ENCODE results near the gene CNTLN.
"Not testable (repeated sequence)": the region's sequence is repeated elsewhere in the genome, so short reads cannot be mapped to it uniquely, and the experiment has no call there.

Gene CNTLN

GRCh38 chr9:17433526-17433925, 298.7 kb downstream of the CNTLN start:
- no peak for DNase-seq

DNA sequence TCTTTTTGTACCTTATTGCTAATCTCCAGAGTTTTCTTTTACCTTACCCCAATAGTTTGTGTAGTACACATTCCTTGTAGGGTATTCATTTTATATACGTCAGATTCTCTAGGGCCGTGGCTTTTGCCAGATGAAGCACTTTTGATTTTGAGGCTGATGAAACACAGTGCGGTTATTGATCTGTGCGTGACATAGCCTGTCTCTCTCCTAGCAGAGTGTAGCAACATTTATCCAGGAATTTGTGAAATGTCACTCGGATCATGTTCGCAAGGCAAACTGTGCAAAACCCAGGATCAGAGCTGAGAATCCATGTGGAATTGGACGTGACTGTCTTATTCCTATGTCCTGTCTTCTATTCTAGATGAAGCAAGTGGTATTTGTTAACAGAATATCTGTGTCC, 302.0 kb downstream of the CNTLN start:
- DNase-seq = no peak

DNA sequence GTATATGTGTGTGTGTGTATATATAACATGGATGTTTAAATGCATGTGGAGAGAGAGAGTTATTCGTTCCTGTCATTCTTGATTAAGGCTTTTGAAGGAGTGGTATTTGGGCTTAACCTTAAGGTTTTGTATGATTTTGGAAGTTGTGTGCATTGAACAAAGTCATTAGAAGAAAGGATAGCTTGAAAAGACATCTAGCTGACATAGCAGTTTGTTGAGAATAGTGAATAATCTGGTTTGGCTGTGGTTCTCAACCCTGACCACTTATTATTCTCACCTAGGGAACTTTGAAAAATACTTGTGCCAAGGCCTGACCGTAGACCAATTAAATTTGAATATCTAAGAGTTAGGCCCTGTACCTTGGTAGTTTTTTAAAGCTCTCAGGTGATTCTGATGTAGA, 303.0 kb downstream of the CNTLN start:
- DNase-seq = no peak

DNA sequence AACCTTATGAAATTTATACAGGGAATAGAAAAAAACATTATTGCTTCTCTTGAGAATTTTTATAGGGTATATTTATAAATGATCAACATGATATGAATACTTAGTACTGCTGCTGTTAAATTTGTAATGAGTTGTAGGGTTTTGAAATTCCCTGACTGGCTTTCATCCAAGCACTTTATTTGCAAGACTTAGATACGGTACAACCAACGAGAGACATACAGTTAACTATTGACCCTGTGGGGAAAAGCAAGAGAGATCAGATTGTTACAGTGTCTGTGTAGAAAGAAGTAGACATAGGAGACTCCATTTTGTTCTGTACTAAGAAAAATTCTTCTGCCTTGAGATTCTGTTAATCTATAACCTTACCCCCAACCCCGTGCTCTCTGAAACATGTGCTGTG, 310.3 kb downstream of the CNTLN start:
- DNase-seq = not testable (repeated sequence)

DNA sequence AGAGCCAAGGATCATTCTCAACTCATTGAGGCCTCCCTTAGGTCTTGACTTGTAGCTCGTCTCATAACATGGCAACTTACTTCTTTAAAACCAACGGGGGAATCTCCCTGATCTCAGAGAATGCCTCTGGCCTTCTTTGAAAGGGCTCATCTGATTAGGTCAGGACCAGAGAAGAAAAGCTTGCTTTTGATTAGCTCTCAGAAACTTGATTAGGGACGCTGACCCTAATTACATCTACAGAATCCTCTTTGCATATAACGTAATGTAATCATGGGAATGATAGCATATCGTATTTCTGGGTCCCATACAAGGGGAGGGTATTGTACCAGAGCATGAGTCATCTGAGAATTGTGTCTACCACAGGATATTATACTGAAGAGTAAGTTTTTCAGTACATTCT, 318.9 kb downstream of the CNTLN start:
- no peak for DNase-seq

- peak in 1 of 2 donors; percentile 36 for DNase-seq
Observed at GRCh38 chr9:17462869-17463464, 328.1 kb downstream of the CNTLN start.

- DNase-seq = no peak
Observed at GRCh38 chr9:17470036-17470813, 335.4 kb downstream of the CNTLN start.

DNA sequence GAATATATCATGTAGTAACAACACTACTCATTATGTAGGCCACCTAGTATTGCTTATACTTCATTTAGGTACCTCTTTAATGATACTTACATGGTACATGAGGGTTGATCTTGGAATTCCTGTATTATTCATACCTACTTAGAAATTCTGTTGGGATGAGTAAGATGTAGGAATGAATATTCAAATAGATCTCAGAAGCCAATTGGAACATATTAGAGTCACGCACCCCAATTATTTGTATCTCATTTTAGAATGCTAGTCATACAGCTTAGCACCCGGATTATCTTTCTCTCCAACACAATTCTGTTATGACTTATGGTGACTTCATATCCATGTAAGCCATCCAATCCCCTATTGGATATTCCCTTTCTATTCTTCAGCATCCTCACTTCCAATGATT, 337.3 kb downstream of the CNTLN start:
- DNase-seq = no peak

- no peak for DNase-seq
Observed at GRCh38 chr9:17476401-17476800, 341.6 kb downstream of the CNTLN start.

DNA sequence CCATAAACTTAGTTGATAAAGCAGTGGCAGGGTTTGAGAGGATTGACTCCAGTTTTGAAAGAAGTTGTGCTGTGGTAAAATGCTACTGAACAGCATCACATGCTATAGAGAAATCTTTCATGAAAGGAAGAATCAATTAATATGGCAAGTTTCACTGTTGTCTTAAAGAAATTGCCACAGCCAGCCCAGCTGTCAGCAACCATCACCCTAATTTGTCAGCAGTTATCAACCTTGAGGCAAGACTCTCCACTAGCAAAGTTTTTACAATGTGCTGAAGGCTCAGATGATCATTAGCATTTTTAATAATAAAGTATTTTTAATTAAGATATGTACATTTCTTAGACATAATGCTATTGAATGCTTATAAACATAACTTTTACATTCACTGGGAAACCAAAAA, 343.0 kb downstream of the CNTLN start:
- no peak for DNase-seq

- DNase-seq = no peak
Observed at GRCh38 chr9:17480966-17481365, 346.1 kb downstream of the CNTLN start.

- DNase-seq = no peak
Observed at GRCh38 chr9:17481565-17481964, 346.7 kb downstream of the CNTLN start.

DNA sequence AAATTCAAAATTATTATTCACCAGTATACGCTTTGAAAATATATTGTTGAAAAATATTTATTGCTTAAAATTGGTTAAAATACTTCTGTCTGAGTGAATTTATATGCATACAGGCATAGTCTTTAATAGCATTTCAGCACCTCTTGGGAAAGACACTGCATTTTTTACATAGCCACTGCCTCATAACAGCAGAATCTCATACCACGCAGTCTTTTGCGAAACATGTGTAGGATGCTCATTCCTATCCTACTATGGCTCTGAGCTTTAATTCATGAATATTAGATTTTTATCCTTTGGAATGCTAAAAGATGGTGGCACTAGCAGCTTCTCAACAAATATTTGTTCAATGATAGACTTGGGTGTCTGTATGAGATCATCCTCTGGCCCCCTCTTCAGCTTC, 350.1 kb downstream of the CNTLN start:
- DNase-seq = no peak

DNA sequence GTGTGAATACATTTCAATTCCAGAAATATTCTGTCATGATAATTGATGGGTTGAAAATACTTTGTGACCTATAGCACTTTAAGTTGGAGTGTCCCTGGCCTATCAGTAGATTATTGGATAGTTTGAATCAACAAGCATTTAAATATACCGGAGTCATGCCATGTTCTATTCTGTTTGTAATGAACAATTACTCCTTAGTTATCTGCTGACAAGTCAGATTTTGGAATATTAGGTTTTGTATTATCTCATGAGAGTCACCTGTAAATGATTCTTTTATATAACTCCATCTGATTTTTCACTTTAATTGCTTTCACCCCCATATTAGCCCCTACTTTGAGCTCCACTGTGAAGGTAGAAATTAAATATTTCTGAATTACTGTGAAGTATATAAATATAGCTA, 351.6 kb downstream of the CNTLN start:
- DNase-seq = no peak

DNA sequence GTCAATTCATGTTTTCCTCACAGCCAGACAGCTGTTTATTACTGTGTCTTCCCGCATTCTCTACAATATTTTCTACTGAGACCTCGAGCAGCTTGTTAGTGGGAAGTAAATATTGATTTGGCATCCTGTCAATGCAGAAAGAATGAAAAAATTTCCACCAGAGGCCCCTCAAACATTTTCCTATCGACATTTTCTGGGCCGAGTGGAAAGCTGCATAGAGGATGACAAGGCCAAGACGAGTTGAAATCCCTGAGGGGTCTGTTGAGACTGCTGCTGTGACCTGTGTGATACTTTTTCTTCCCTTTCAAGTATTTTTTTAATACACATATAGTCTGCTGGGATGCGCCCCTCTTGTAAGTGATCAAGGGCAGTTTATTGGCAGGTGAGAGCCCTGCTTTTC, 352.6 kb downstream of the CNTLN start:
- no peak for DNase-seq

- DNase-seq = no peak
Observed at GRCh38 chr9:17488662-17489061, 353.8 kb downstream of the CNTLN start.

DNA sequence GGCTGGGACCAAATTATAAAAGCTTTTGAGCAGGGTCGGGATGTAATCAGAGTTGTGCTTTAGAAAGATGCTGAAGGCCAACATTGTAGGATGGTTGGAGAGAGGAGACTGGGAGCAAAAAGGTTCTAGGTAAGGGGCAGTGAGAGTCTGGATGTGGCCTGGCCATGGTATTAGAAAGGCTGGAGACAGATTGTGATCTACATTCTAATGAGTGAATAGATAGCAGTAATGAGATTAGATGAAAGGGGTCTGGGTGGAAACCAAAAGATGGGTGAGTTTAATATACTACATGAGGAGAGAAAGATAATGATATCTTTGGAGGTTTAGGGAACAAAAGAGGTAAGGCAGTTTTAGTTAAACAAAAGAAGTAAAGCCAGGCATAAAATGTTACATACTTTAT, 355.3 kb downstream of the CNTLN start:
- no peak for DNase-seq

DNA sequence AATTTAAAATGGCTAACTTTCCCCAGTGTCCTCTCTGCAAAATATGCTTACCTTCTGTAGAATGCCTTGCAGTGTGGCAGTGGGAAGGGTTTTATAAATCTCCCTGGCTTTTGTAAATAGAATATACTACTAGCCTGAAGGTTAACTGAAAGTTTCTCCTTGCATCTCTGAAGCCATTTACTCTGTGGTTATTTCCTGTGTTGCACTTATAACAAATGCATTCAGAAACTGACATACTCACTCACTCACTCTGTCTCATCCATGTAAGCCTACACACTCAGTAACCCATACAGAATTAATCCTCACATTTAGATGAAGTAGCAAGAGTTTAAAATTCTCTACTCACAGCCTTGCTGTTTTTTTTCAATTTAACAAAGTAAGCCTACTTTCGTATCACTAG, 356.9 kb downstream of the CNTLN start:
- no peak for DNase-seq

GRCh38 chr9:17503196-17503595, 368.4 kb downstream of the CNTLN start:
- no peak for DNase-seq

GRCh38 chr9:17509151-17509550, 374.3 kb downstream of the CNTLN start:
- DNase-seq = no peak

- DNase-seq = no peak
Observed at GRCh38 chr9:17509701-17510100, 374.9 kb downstream of the CNTLN start.

GRCh38 chr9:17519761-17520160, 384.9 kb downstream of the CNTLN start:
- DNase-seq = no peak

- DNase-seq = no peak
Observed at GRCh38 chr9:17520268-17521064, 385.6 kb downstream of the CNTLN start.

Data from bone marrow (tissue), 2 donors.